ENCODE data around the gene TPP2. TPM values are rescaled to one million over a fixed set of nuclear protein-coding genes. Genes with fewer than 3 reads are reported as not detected.

The TPP2 gene
- total and polyA plus RNA-seq, 2 donors from 2014 or later = 14.7 to 42.2 TPM

DNA sequence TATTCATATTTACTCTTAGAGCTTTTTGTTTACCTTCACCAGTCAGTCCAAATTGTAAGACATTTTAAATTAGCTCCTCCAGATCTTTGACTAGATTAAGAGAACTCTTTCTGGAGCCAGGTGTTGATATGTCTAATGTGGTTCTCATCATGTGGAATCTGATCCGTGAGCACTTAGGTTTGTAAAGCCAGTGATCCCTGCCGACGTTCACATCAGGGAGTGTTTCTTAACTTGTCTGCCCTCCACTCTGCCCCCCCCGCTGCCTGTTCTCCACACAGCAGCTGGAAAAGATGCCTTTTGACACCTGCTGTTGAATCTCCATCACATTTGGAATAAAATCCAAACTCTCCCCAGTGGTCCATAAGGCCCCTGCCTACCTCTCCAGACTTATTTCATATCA, 80.3 kb downstream of the TPP2 start:
- DNase-seq = peak in 3 of 5 donors; percentile 53 to 81 (median 74)
- intact Hi-C loops (cut with DNase I) = no loop called here
- Histone ChIP-seq H3K36me3 (ENCODE audit: control insufficient read depth in 2 of 3, insufficient read depth in 3 of 3, low read length in 3 of 3) (peaks cover 4 to 35% (median 8%) of the 10 kb centered on the region in 3 donors), H3K27me3 (ENCODE audit: control insufficient read depth, insufficient read depth, low read length) (no peaks in the 10 kb centered on the region), H3K4me1 (ENCODE audit: control insufficient read depth in 2 of 3, insufficient read depth in 2 of 3, low read depth in 1 of 3, low read length in 3 of 3) (no peaks in the 10 kb centered on the region), H3K9ac (ENCODE audit: low read length in 3 of 3) (no peak overlapping the region), H3K27ac (ENCODE audit: low read depth in 2 of 2, low read length in 2 of 2) (no peak overlapping the region), H3K4me3 (ENCODE audit: low read length in 3 of 3) (no peak overlapping the region), H3K9me3 (ENCODE audit: control insufficient read depth in 2 of 3, insufficient read depth in 1 of 3, low read length in 3 of 3) (no peaks in the 10 kb centered on the region)
- no peak for FAIRE-seq
- TF ChIP-seq, protein P1, sequence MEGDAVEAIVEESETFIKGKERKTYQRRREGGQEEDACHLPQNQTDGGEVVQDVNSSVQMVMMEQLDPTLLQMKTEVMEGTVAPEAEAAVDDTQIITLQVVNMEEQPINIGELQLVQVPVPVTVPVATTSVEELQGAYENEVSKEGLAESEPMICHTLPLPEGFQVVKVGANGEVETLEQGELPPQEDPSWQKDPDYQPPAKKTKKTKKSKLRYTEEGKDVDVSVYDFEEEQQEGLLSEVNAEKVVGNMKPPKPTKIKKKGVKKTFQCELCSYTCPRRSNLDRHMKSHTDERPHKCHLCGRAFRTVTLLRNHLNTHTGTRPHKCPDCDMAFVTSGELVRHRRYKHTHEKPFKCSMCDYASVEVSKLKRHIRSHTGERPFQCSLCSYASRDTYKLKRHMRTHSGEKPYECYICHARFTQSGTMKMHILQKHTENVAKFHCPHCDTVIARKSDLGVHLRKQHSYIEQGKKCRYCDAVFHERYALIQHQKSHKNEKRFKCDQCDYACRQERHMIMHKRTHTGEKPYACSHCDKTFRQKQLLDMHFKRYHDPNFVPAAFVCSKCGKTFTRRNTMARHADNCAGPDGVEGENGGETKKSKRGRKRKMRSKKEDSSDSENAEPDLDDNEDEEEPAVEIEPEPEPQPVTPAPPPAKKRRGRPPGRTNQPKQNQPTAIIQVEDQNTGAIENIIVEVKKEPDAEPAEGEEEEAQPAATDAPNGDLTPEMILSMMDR (IDR thresholded peaks at IDR 0.05; ENCODE audit: borderline replicate concordance, extremely low read depth, insufficient read depth) = no peak

DNA sequence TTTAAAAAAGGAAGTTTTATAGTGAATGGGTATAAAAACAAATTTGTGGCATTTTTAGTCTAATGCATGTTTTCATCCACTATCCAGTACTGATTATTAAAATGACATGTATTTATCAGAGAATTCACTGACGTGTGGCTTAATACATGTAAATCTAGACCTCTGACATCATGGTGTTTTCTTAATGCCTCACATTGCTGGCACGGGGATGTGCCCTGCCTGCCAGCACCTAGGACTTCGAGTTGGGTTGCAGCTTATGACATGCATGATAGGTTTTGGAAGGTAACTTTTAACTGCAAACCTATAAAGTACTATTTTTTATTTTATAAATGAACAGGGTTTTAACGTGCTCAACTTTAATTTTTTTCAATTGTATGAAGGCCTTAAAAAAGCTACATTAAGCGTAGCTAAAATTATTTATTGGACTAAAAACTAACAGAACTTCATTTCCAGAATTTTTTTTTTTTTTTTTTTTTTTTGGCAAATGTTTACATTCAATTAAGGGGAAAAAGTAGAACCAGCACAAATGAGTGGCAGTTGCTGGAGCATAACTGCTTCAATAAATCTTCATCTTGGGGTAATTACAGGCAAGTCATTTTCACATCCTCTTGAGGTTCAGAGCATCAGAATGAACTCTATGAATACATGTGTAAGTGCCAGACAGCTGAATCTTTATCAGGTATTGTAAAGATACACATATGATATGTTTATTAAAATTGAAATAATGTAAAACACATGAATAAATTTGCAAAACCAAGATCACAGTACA, 81.7 kb downstream of the TPP2 start:
- DNase-seq (peak in 2 of 5 donors; percentile 65 to 71), FAIRE-seq (no peak)
- intact Hi-C loops (cut with DNase I) = no loop called here
- H3K9me3 ChIP-seq (ENCODE audit: control insufficient read depth in 2 of 3, insufficient read depth in 1 of 3, low read length in 3 of 3) = no peaks in the 10 kb centered on the region
- H3K27ac ChIP-seq (ENCODE audit: low read depth in 2 of 2, low read length in 2 of 2) = no peak overlapping the region
- no peaks in the 10 kb centered on the region for H3K27me3 ChIP-seq (ENCODE audit: control insufficient read depth, insufficient read depth, low read length)
- H3K36me3 ChIP-seq (ENCODE audit: control insufficient read depth in 2 of 3, insufficient read depth in 3 of 3, low read length in 3 of 3) = peaks cover 4 to 29% (median 8%) of the 10 kb centered on the region in 3 donors
- H3K4me1 ChIP-seq (ENCODE audit: control insufficient read depth in 2 of 3, insufficient read depth in 2 of 3, low read depth in 1 of 3, low read length in 3 of 3) = no peaks in the 10 kb centered on the region
- H3K9ac ChIP-seq (ENCODE audit: low read length in 3 of 3) = no peak overlapping the region
- no peak overlapping the region for H3K4me3 ChIP-seq (ENCODE audit: low read length in 3 of 3)
- TF ChIP-seq, protein P1 (IDR thresholded peaks at IDR 0.05; ENCODE audit: borderline replicate concordance, extremely low read depth, insufficient read depth) = no peak

DNA sequence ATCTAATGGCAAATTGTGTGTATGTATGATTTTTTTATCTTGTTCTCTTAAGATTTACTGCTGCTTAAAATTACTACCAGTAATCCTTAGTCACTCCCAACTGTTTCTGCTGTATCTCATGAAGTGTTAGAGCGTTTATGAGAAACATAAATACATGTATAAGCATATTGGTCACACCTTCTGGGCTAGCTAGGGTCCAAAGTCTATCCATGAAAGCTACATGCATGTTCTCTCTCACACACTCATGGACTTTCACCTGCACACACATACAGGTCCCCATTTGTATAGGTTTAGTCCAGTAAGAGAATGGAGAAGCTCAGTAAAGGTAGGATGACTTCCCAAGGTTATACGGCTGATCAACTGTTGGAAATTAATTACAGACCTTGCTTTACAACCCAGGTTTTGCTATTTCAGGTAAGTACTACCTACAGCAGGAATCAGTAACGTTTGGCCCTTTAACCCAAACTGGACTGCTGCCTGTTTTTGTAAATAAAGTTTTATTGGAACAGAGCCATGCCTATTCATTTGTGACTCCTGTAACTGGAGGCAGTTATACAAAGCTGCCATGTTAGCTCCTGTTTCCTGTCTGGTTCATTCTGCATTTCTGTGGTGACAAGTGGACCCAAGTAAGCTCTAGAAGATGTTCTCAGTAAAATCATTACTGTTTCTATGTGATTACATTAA, 82.8 kb downstream of the TPP2 start:
- no peaks in the 10 kb centered on the region for H3K9me3 ChIP-seq (ENCODE audit: control insufficient read depth in 2 of 3, insufficient read depth in 1 of 3, low read length in 3 of 3)
- peaks cover 4 to 22% (median 8%) of the 10 kb centered on the region in 3 donors for H3K36me3 ChIP-seq (ENCODE audit: control insufficient read depth in 2 of 3, insufficient read depth in 3 of 3, low read length in 3 of 3)
- no peak for FAIRE-seq
- no peaks in the 10 kb centered on the region for H3K27me3 ChIP-seq (ENCODE audit: control insufficient read depth, insufficient read depth, low read length)
- intact Hi-C loops (cut with DNase I) = no loop called here
- no peak overlapping the region for H3K4me3 ChIP-seq (ENCODE audit: low read length in 3 of 3)
- H3K27ac ChIP-seq (ENCODE audit: low read depth in 2 of 2, low read length in 2 of 2) = no peak overlapping the region
- H3K9ac ChIP-seq (ENCODE audit: low read length in 3 of 3) = no peak overlapping the region
- H3K4me1 ChIP-seq (ENCODE audit: control insufficient read depth in 2 of 3, insufficient read depth in 2 of 3, low read depth in 1 of 3, low read length in 3 of 3) = no peaks in the 10 kb centered on the region
- TF ChIP-seq, protein P1 (IDR thresholded peaks at IDR 0.05; ENCODE audit: borderline replicate concordance, extremely low read depth, insufficient read depth) = no peak
- no peak for DNase-seq
